Esophagus squamous epithelium (tissue), 5 donors: ENCODE results near the gene CCDC87. TPM values are rescaled to one million over a fixed set of nuclear protein-coding genes. Genes with fewer than 3 reads are reported as not detected.

Experiments used
- DNase-seq: peaks from one replicate; lab custom pipeline; 2025; lab: John Stamatoyannopoulos, UW
- H3K27ac ChIP-seq, 4 donors: fragments of 200-600 bp; sonication (generic); one replicate each; pipeline ENCODE4 v1.5.1; 2016 to 2019; ENCODE audit warnings: mild to moderate bottlenecking in 1 of 4
- H3K27me3 ChIP-seq, 4 donors: fragments of 200-600 bp; sonication (generic); 1 replicate in 3 of 4; 2 replicates in 1 of 4; pipeline versions ENCODE4 v1.5.1 to v1.6.0; 2017 to 2021; ENCODE audit warnings: antibody characterized with exemption in 1 of 4
- H3K36me3 ChIP-seq, 3 donors: fragments of 200-600 bp; sonication (generic); one replicate each; pipeline ENCODE4 v1.5.1; 2016 to 2019
- H3K4me1 ChIP-seq, 3 donors: fragments of 200-600 bp; sonication (generic); one replicate each; pipeline ENCODE4 v1.5.1; 2017 to 2019
- H3K4me3 ChIP-seq, 4 donors: fragments of 200-600 bp; sonication (generic); 1 replicate in 3 of 4; 2 replicates in 1 of 4; pipeline ENCODE4 v1.5.1; 2016 to 2019; ENCODE audit warnings: mild to moderate bottlenecking in 2 of 4, moderate library complexity in 1 of 4
- H3K9me3 ChIP-seq, 3 donors: fragments of 200-600 bp; sonication (generic); one replicate each; pipeline ENCODE4 v1.5.1; 2016 to 2019
- CTCF ChIP-seq, 6 experiments: fragments of 450-650 bp in 4 of 6; fragments of 200-600 bp in 2 of 6; sonication (generic) in 2 of 6; IDR thresholded peaks; one replicate each; pipeline ENCODE4 v1.5.1; 2016 to 2019; ENCODE audit warnings: antibody characterized with exemption in 6 of 6, mild to moderate bottlenecking in 4 of 6, moderate library complexity in 4 of 6
- POLR2A ChIP-seq, 4 donors: fragments of 450-650 bp; IDR thresholded peaks; one replicate each; pipeline ENCODE4 v1.6.1; 2017; ENCODE audit warnings: antibody characterized with exemption in 4 of 4, mild to moderate bottlenecking in 4 of 4, moderate library complexity in 3 of 4
- WGBS, 2 donors: methylation state at CpG; one replicate each; pipeline ENCODE4 v1.1.5; 2018; 5-methylcytosine and 5-hydroxymethylcytosine counted together
- intact Hi-C: fragments of 100-400 bp; cut with DNase I; formaldehyde crosslinking; loops from one replicate; pipeline ENCODE4 v1.15.0; 2022
- total RNA-seq, 4 donors: library from RNA; depleted of rRNA; stranded (reverse); fragments of >200 nt; gene quantifications; one replicate each; pipeline ENCODE4 v1.1.0, GENCODE V29; 2016
- donor health status: DM: yes; HTN: yes; CAD: no.

The CCDC87 gene
- total RNA-seq, 4 donors from 2014 or later, result 0.09 to 0.40 (median 0.21) TPM

- H3K9me3 ChIP-seq, result no peaks in the 10 kb centered on the region
- intact Hi-C loops, result no loop called here
- peak within 1 kb of the TSS; percentile 48 to 86 (median 62) for H3K4me3 ChIP-seq
- H3K27ac ChIP-seq, result peak within 1 kb of the TSS in 3 of 4 donors; percentile 26 to 70 (median 40)
- no peak for DNase-seq
- H3K36me3 ChIP-seq, result peaks cover 0 to 28% (median 0%) of the 10 kb centered on the region in 3 donors
- peaks cover 11 to 20% (median 14%) of the 10 kb centered on the region in 3 donors for H3K4me1 ChIP-seq
- peaks cover 0 to 9% (median 0%) of the 10 kb centered on the region in 4 donors for H3K27me3 ChIP-seq
- WGBS, 2 donors, result 13 to 24% methylated on average over 12 to 13 of the region's 77 CpGs
- TF ChIP-seq POLR2A (IDR thresholded peaks at IDR 0.05) (peak in 1 of 4 donors; percentile 17), CTCF (IDR thresholded peaks at IDR 0.05) (no peak)
Observed at GRCh38 chr11:66568124-66568916, 24.5 kb downstream of the CCDC87 start, which contains the start of gene CTSF. Gene CTSF, minus strand, starts transcription at chr11:66568606. Its CDS starts 120 bp downstream, at chr11:66568486.

DNA sequence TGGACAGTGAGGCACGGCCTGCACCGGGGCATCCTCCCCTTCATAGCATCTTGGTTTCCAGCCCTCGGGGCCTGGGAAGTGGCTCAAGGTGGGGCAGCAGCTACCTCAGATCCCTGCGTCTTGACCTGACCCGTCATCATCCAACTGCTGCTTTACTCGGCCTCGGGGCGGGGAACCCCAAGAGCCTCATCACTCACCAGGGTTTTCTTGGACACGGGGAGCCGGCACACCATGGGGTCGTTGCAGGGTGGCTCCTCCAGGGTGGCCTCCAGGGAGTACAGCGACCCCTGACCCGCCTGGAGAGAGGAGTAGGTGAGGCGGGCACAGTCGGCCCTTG lies 25.1 kb downstream of the CCDC87 start:
- WGBS, 2 donors, result 20 to 84% methylated on average over 2 to 6 of the region's 15 CpGs
- Histone ChIP-seq H3K27me3 (peaks cover 0 to 9% (median 0%) of the 10 kb centered on the region in 4 donors), H3K4me1 (peaks cover 11 to 20% (median 14%) of the 10 kb centered on the region in 3 donors), H3K36me3 (peaks cover 0 to 28% (median 0%) of the 10 kb centered on the region in 3 donors), H3K27ac (peak overlapping the region in 2 of 4 donors; percentile 26 to 70), H3K9me3 (no peaks in the 10 kb centered on the region), H3K4me3 (peak overlapping the region; percentile 48 to 86 (median 62))
- TF ChIP-seq CTCF (IDR thresholded peaks at IDR 0.05) (no peak), POLR2A (IDR thresholded peaks at IDR 0.05) (no peak)
- DNase-seq, result no peak
- intact Hi-C loops, result no loop called here

DNA sequence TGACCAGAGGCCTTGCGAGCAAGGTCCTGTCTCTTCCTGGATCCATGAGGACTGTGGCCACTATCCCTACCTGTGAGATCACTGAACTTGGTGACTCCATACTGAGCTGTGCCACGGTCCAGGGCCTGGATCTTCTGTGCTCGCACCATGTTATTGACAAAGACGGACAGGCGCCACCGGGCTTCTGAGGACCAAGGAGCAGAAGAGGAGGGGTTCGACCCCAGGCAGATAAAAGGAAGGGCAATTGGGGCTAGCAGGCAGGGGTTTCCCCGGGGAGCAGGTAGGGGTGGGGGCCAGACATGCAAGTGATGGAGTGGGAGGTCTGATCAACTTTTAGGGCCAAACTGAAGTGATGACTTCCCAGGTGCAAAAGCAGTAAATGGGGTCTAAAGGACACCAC lies 26.6 kb downstream of the CCDC87 start:
- H3K27me3 ChIP-seq, result peaks cover 0 to 9% (median 0%) of the 10 kb centered on the region in 4 donors
- 92 to 93% methylated on average over 6 of the region's 8 CpGs for WGBS, 2 donors
- H3K27ac ChIP-seq, result no peak overlapping the region
- peaks cover 11 to 20% (median 14%) of the 10 kb centered on the region in 3 donors for H3K4me1 ChIP-seq
- H3K4me3 ChIP-seq, result no peak overlapping the region
- intact Hi-C loops, result no loop called here
- H3K36me3 ChIP-seq, result peaks cover 0 to 28% (median 0%) of the 10 kb centered on the region in 3 donors
- no peak for DNase-seq
- TF ChIP-seq POLR2A (IDR thresholded peaks at IDR 0.05), result no peak
- no peak for TF ChIP-seq CTCF (IDR thresholded peaks at IDR 0.05)
- H3K9me3 ChIP-seq, result no peaks in the 10 kb centered on the region

DNA sequence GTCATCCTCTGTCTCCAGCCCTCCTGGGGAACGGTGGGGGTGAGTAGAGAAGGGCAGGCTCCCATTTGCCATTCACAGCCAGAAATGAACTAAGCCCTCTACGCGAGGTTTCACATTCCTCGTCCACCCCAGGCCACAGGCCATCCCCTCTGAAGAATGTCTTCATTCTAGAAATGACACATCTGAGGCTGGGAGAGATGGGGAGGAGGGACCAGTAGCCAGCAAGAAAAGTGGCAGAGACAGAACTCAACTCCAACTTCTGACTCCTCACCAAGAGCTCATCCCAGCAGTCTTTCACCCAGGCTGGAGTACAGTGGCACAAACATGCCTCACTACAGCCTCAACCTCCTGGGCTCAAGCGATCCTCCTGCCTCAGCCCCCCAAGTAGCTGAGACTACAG lies 27.9 kb downstream of the CCDC87 start:
- intact Hi-C loops, result no loop called here
- Histone ChIP-seq H3K27me3 (peaks cover 0 to 9% (median 0%) of the 10 kb centered on the region in 4 donors), H3K27ac (no peak overlapping the region), H3K9me3 (no peaks in the 10 kb centered on the region), H3K36me3 (peaks cover 0 to 28% (median 0%) of the 10 kb centered on the region in 3 donors), H3K4me3 (no peak overlapping the region), H3K4me1 (peaks cover 11 to 20% (median 14%) of the 10 kb centered on the region in 3 donors)
- no peak for DNase-seq
- no peak for TF ChIP-seq POLR2A (IDR thresholded peaks at IDR 0.05)
- 90 to 100% methylated on average over 1 to 5 of the region's 5 CpGs for WGBS, 2 donors

DNA sequence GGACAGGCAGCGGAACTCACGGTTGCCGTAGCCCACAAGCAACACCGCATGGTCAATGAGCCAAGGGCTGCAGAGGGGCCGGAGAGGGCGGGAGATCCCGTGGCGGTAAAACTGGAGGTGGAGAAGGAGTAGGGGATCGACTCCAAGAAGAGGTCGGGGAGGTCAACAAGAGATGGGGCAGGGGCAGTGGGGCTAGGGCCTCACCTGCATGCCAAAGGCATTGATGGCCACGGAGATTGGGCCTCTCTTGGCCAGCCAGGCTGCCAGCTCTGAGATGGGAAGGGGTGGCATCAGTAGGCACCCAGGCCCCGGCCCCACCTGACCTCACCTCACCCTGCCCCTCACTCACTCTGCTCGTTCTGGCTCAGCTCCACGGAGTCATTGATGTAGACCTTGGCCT lies 28.3 kb downstream of the CCDC87 start:
- 76 to 86% methylated on average over 3 to 7 of the region's 14 CpGs for WGBS, 2 donors
- H3K4me1 ChIP-seq, result peaks cover 11 to 21% (median 14%) of the 10 kb centered on the region in 3 donors
- TF ChIP-seq POLR2A (IDR thresholded peaks at IDR 0.05), result no peak
- no peak for TF ChIP-seq CTCF (IDR thresholded peaks at IDR 0.05)
- intact Hi-C loops, result no loop called here
- H3K4me3 ChIP-seq, result no peak overlapping the region
- peaks cover 0 to 28% (median 0%) of the 10 kb centered on the region in 3 donors for H3K36me3 ChIP-seq
- no peak overlapping the region for H3K27ac ChIP-seq
- DNase-seq, result no peak
- H3K9me3 ChIP-seq, result no peaks in the 10 kb centered on the region
- peaks cover 0 to 9% (median 0%) of the 10 kb centered on the region in 4 donors for H3K27me3 ChIP-seq
